ENCODE results near the gene IFNL4.
"Not testable (repeated sequence)": the region's sequence is repeated elsewhere in the genome, so short reads cannot be mapped to it uniquely, and the experiment has no call there.

- not testable (repeated sequence) for TF ChIP-seq EZH2 (IDR thresholded peaks at IDR 0.05; ENCODE audit: borderline replicate concordance, low read length); CTCF (IDR thresholded peaks at IDR 0.05; ENCODE audit: low read length)
These were observed 20.7 kb upstream of the IFNL4 start for GRCh38 chr19:39269369-39269768.

Data from OCI-LY1 (cell line).